GM12892 (cell line): Measurements from ENCODE around the gene SETD1A.

ENCODE experiments used
- DNase-seq: peaks from one replicate; pipeline ENCODE4 v3.0.0; 2011; ENCODE audit not compliant: insufficient read length
- FAIRE-seq: peaks from 2 replicates; lab custom pipeline; 2011; peaks lifted over from hg19 to GRCh38; lab: Jason Lieb, UNC
- POLR2A ChIP-seq: IDR thresholded peaks from 2 replicates; pipeline ENCODE4 v1.6.1; 2011; ENCODE audit warnings: low read depth, low read length, control low read depth
- POLR2AphosphoS5 ChIP-seq: IDR thresholded peaks from 2 replicates; pipeline ENCODE4 v1.6.1; 2011; ENCODE audit warnings: low read depth, low read length, control low read depth
- TAF1 ChIP-seq: IDR thresholded peaks from 2 replicates; pipeline ENCODE4 v1.6.1; 2011; ENCODE audit warnings: low read depth, mild to moderate bottlenecking, control low read depth, low read length, borderline replicate concordance

Gene SETD1A

DNA sequence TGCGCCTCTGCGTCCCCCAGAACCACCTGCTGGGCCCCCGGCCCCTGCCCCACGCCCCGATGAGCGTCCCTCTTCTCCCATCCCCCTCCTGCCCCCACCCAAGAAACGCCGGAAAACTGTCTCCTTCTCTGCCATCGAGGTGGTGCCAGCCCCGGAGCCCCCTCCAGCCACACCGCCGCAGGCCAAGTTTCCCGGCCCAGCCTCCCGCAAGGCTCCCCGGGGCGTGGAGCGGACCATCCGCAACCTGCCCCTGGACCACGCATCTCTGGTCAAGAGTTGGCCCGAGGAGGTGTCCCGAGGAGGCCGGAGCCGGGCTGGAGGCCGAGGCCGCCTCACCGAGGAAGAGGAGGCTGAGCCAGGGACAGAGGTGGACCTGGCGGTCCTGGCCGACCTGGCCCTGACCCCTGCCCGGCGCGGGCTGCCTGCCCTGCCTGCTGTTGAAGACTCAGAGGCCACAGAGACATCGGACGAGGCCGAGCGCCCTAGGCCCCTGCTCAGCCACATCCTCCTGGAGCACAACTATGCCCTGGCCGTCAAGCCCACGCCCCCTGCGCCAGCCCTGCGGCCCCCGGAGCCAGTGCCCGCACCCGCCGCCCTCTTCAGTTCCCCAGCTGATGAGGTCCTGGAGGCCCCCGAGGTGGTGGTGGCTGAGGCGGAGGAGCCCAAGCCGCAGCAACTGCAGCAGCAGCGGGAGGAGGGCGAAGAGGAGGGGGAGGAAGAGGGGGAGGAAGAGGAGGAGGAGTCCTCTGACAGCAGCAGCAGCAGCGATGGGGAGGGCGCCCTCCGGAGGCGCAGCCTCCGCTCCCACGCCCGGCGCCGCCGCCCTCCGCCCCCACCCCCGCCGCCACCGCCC lies 21.8 kb downstream of the SETD1A start:
- FAIRE-seq (no peak), DNase-seq (no peak)
- no peak for TF ChIP-seq POLR2A

DNA sequence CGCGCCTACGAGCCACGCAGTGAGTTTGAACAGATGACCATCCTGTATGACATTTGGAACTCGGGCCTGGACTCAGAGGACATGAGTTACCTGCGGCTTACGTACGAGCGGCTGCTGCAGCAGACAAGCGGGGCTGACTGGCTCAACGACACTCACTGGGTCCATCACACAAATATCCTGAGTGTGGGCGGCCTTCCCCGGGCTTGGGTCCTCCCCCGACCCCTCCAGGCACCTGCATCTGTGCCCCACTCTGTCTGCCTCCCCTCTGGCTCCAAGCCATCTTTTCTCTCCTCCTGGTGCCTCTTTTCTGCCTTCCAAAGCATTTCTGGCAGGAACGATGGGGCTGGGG lies 22.4 kb downstream of the SETD1A start:
- TF ChIP-seq POLR2A (no peak), POLR2AphosphoS5 (no peak), TAF1 (no peak)
- DNase-seq = no peak
- FAIRE-seq = no peak

DNA sequence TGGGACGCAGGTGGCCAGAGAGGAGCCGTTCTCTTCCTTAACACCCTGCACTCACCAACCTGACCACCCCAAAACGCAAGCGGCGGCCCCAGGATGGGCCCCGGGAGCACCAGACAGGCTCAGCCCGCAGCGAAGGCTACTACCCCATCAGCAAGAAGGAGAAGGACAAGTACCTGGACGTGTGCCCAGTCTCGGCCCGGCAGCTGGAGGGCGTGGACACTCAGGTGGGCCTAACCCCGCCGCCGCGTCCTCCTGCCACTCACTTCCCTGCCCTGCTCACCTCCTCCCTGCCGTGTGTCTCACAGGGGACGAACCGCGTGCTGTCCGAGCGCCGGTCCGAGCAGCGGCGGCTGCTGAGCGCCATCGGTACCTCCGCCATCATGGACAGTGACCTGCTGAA lies 22.9 kb downstream of the SETD1A start:
- TF ChIP-seq POLR2A (no peak; the same call in 1 of the 2 replicates), POLR2AphosphoS5 (no peak), TAF1 (no peak)
- DNase-seq (no peak), FAIRE-seq (no peak)

- DNase-seq = no peak
- no peak for TF ChIP-seq TAF1
- FAIRE-seq = no peak
Measured at GRCh38 chr16:30980959-30981358, 23.4 kb downstream of the SETD1A start.

DNA sequence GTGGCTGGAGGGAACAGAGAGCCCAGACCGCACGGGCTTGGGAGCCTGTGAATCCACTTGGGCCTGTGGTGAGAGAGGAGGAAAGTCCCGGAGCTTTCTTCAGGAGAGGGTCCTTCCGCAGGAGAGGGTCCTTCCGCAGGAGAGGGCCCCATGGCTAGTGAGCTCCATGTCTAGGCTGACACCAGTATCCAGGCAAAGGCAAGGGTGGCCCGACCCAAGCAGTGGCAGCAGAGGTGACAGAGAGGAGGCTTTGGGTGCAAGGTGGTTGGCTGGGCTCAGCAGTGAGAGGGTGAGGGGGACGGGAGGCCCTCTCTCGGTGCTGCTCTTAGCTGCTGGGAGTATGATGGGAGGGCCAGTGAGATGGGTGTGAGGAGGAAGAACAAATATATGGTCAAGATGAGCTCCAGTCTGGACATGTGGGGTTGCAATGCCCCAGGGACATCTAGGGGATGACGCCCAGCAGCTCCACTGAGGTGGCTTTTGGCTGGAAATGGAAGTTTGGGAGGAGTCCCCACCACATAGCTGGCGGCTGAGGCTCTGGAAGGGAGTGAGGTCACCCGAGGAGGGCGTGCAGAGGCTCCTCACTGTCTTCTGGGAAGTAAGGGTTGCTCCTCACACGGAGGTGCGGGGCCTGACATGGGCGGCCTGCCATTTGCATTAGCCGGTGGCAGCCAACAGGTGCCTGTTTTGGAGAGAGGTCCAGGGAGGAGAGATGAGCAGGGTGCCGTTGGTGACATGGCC lies 25.2 kb downstream of the SETD1A start:
- no peak for FAIRE-seq

DNA sequence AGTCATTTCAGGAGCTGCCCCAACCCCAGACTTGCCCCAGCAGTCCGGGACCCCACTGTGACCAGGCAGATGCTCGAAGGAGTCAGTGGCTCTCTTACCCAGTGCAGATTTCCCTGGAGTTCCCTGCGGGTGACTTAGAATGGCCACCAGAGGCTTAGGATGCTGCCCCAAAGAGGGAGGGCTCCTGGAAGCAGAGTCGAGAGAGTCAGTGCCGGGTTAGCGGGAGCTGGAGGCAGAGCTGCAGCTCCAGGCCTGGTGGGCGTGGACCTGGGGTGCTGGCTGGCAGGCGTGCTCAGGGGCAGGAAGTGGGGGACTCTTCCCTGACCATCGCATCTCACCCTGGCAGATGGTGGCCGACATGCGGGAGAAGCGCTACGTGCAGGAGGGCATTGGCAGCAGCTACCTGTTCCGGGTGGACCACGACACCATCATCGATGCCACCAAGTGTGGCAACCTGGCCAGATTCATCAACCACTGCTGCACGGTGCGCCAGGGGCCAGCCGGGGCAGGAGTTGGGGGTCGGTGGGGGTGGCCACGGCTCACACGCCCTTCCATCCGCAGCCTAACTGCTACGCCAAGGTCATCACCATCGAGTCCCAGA lies 25.8 kb downstream of the SETD1A start:
- DNase-seq (no peak), FAIRE-seq (no peak)
- TF ChIP-seq POLR2AphosphoS5 (no peak; the same call in 1 of the 2 replicates), POLR2A (0 out of 2 replicates have a peak, but pooled peaks have one; percentile 16)

More for the DNA sequence above, 25.2 kb downstream of the SETD1A start:
- no peak for DNase-seq
- TF ChIP-seq POLR2AphosphoS5 (no peak), TAF1 (no peak), POLR2A (no peak)

- FAIRE-seq (no peak), DNase-seq (no peak)
- TF ChIP-seq POLR2A (no peak; the same call in 1 of the 2 replicates), POLR2AphosphoS5 (no peak), TAF1 (no peak)
Measured at GRCh38 chr16:30983898-30984610, 26.5 kb downstream of the SETD1A start.

GRCh38 chr16:30984669-30985400 lies 27.3 kb downstream of the SETD1A start, which contains the start of gene HSD3B7:
HSD3B7 (plus strand) TSS chr16:30985207; CDS start chr16:30985659, 452 bp downstream.
- TF ChIP-seq POLR2AphosphoS5 (no peak; the same call in 1 of the 2 replicates), POLR2A (no peak), TAF1 (no peak)
- peak; percentile 87 for FAIRE-seq
- DNase-seq = peak; percentile 97

DNA sequence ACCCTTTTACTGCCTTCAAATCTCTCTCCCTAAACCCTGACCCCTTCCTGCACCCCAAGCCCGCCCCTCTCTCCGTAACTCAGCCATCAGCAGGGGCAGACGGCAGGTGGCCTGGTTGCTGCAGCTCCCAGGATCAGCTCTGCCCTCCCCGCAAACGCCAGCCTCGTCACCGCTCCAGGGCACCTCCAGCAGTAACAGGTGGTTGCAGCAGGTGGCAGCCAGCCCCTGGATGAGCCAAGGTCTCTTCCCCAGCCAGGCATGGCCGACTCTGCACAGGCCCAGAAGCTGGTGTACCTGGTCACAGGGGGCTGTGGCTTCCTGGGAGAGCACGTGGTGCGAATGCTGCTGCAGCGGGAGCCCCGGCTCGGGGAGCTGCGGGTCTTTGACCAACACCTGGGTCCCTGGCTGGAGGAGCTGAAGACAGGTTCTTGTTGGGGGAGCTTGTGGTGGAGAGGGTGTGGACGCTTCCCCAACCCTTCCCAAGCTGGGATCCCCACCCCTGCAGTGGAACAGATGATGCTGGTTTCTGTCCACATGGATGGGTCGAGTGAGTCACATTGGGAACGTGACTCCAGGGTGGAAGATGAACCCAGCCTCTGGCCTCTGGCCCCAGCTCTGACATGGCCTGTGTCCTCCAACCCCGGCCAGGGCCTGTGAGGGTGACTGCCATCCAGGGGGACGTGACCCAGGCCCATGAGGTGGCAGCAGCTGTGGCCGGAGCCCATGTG lies 28.0 kb downstream of the SETD1A start:
- no peak for TF ChIP-seq POLR2AphosphoS5
- no peak for TF ChIP-seq TAF1
- no peak for TF ChIP-seq POLR2A
- FAIRE-seq = no peak
- DNase-seq = no peak

GRCh38 chr16:30986129-30986991 lies 28.8 kb downstream of the SETD1A start:
- TF ChIP-seq POLR2AphosphoS5 = no peak
- TF ChIP-seq TAF1 = no peak
- no peak for DNase-seq
- no peak for FAIRE-seq
